Fibroblast of peridontal ligament (primary cell): Measurements from ENCODE around the gene TFB1M.

Source experiments
- DNase-seq: peaks from one replicate; pipeline ENCODE4 v3.0.0-alpha.2; 2010; ENCODE audit errors: extremely low read depth

TFB1M gene

DNA sequence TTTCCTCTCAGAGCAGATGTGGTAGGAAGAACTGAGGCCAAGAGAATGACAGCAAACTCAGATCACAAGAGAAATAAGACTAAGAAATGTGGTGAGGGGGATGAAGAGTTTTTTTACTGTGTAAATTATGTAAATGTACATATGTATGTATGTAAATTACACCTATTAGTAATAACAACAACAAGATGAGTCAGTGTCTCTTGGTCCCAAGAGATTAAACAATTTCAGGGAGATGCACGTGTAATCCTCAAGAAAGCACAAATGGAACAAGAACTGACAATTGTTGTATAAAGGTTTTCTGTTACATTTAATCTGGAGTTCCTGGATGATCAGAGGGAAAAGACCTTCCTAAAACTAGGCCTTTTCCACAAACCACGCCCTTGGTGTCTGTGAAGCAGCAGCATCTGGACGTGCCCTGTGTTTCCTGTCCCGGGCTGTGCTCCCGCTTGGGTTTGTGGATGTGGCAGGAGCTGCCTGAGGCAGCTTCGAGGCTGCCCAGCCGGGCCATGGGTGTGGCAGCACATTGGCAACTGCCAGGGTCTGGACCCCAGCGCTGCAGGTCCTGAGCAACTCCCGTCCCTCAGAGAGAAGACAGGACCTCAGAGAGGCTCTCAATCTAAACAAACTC is 49.5 kb downstream of the TFB1M start:
- DNase-seq = peak; percentile 17

DNA sequence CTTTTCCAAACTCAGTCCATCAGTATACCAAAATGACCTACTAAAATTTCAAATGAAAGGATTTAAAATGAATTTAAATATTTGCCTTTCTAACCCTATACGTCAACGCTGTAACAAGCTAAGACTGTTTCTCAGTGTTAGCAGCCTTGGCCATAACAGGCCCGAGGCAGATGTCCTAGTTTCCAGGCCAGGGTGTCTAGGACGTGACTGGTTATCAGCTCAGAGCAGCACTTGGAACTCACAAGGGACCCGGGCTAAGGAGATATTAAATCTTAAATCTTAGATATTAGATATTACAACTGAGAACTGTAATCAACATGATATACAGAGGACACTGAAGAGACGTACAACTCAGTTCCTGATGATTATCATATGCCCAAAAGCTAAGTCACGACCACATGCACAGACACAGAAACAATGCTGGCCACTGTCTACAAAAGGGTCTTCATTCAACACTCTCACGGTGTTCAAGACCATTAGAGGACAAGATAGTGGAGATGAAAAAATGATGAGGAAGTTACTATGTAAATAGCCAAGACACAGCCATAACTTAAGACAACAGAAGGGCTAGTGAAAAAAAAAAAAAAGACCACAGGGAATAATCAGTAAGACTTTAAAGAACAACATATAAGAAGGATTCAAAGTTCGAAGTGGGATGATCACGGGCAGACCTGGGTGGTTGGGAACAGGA is 50.8 kb downstream of the TFB1M start, which contains the start of gene CLDN20:
CLDN20 (plus strand) TSS at position 641 of the 691 bp plus-strand sequence. CDS start 11,707 bp downstream, outside the sequence.
- no peak for DNase-seq

- DNase-seq = no peak
Observed at GRCh38 chr6:155262655-155263054, 51.6 kb downstream of the TFB1M start.

DNA sequence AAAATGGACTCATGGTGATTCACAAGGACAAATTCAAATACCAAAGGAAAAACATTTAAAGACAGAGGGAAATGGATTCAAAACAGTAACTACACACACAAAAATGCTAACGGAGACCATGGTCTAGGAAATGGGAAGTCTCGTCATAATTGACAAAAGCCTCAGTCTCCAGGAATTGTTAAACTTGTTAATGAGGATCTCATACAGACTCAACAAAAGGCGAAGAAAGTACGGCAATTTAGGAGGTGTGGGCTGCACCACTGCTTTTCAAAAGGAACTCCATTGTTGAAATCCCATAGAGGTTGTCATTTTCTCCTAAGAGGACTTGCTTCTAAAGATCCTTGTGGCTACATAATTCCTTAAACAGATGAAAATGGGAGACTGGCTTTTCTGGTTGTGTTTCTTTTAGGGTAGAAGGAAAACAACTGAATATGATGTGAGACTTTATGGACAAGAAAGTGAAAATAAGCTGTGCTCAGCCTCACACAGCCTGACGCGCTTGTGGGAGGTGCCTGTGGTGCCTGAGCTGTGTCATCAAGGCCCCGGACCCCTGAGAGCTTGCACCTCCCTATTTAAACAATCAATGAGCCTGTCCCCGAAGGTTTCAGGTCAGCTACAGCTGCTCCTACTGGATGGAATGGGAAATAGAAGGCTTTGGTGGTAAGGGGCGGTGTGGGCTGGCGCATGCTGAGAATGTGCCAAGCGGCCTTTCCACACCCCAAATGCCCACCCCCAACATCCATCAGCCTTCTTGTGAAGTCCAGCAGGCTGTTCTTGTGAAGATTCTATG is 53.0 kb downstream of the TFB1M start:
- peak; percentile 45 for DNase-seq

DNA sequence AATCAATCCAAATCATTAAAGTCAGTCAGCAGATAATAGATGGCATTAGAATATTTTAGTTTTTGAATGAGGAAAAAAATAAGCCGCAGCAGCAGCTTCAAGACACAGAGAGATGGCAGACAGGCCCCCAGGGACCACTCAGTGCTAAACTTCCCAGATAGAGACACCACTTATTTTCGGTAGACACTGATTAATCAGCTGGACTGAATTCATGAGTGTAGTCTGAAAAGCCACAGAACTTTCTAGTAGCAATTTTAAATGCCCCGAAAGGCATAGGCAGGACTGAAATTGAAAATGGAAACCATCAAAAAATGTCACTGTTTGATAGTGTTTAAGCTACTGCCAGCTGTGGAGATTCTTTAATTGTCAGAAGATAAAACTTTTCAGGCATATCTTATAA is 53.6 kb downstream of the TFB1M start:
- no peak for DNase-seq

GRCh38 chr6:155259897-155260296 is 54.4 kb downstream of the TFB1M start:
- no peak for DNase-seq

DNA sequence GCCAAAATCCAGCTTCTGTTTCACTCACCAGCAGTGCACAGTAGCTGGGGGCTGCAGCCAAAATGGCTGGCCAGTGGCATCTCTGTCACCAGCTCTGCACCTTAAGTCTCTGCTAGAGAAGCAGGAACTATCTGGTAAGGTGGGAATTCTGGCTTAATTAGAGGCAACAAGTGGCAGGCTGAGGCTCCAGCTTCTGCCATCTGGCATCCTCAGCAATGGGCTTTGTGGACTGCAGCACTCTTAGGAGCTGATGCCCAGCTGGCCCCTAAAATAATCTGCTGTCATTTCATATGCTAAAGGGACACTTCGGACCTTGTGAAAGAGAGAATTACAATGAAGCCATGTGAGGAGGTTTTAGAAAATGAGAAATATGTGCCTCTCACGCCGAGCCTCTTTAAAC is 55.1 kb downstream of the TFB1M start:
- no peak for DNase-seq

GRCh38 chr6:155257796-155258195 is 56.5 kb downstream of the TFB1M start:
- no peak for DNase-seq

DNA sequence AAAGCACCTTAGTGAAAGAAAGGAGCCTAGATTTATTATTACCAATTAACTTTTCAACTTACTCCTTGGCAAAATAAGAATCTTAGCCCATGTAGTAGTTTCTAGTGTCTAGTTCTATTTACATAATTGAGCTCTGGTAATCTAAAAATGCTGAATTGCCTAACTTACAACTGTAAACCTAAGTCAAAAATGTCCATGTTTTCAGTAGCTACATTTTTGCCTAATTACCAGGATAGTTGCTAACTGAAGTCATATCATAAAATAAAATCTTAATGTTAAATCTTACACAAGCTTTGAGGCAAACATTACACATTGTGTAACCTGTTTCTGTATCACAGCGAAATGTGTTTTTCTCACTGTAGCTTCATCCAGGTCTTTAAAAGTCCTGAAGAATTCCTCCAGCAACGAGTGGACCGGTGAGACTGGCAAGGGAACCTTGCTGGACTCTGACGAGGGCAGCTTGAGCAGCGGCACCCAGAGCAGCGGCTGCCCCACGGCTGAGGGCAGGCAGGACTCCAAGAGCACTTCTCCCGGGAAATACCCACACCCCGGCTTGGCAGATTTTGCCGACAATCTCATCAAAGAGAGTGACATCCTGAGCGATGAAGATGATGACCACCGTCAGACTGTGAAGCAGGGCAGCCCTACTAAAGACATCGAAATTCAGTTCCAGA is 58.0 kb downstream of the TFB1M start:
- DNase-seq = peak; percentile 35

GRCh38 chr6:155254139-155254538 is 60.1 kb downstream of the TFB1M start:
- DNase-seq = no peak

DNA sequence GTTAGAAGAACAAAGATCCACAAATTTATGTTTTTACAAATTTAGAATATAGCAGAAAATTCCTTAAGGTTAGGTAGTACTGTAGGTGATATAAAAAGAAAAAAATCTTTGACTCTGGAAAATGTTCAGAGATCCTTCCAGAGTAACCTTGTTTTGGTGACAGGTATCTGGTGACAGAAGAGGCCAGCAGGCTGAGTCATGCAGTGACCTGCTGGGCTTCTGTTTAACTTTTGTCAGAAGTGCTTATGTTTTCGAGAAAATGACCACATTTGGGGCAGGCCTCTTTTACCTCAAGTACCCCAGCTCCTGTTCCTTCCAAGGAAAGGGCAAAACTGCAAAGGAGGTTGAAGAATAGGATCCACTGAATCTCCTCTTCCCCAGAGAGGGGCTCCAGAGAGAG is 60.9 kb downstream of the TFB1M start:
- DNase-seq = no peak

DNA sequence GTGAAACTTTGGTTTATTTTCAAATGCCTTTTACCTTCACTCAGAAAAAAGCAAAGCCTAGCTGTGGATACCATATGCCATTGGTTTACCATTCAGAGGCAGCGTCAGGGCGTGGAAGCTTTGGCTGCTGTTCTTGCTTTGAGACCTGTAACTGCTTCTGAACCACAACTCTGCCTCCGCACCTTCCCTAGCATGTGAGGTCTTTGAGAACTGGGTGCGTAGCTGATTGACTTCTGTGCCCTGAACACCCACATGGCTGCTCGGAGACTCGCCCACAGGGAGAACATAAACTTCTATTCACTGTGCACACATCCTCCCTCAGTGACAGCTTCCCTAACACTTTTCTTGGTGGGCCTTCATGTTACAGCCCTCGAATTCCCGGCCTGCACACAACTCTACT is 61.7 kb downstream of the TFB1M start:
- no peak for DNase-seq

DNA sequence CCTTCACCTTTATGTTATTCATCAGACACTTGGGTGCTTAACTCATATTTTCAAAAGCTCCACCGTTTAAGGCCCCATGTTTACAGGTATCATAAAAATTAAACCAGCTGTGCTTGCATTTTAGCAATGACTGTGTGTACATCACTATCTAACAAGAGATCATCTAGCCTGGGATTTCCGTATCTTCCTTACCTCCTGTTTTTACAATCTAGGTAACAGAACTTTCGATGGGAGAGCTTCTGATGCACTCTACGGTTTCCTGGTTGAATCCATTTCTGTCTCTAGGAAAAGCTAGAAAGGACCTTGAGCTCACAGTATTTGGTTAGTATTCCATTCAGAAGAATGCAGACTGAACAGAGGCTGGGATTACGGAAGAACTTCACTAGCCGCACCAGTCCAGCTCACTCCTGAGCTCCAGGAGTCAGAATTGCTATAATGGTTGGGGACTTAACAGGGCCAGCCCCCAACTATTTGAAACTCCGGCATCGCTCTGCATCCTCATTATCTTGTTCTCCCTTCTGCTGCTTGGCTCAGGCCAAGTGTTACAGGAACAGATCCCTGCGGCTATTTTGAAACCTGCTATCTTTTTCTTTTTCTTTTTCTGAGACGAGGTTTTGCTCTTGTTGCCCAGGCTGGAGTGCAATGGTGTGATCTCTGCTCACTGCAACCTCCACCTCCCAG is 63.4 kb downstream of the TFB1M start:
- DNase-seq = no peak

DNA sequence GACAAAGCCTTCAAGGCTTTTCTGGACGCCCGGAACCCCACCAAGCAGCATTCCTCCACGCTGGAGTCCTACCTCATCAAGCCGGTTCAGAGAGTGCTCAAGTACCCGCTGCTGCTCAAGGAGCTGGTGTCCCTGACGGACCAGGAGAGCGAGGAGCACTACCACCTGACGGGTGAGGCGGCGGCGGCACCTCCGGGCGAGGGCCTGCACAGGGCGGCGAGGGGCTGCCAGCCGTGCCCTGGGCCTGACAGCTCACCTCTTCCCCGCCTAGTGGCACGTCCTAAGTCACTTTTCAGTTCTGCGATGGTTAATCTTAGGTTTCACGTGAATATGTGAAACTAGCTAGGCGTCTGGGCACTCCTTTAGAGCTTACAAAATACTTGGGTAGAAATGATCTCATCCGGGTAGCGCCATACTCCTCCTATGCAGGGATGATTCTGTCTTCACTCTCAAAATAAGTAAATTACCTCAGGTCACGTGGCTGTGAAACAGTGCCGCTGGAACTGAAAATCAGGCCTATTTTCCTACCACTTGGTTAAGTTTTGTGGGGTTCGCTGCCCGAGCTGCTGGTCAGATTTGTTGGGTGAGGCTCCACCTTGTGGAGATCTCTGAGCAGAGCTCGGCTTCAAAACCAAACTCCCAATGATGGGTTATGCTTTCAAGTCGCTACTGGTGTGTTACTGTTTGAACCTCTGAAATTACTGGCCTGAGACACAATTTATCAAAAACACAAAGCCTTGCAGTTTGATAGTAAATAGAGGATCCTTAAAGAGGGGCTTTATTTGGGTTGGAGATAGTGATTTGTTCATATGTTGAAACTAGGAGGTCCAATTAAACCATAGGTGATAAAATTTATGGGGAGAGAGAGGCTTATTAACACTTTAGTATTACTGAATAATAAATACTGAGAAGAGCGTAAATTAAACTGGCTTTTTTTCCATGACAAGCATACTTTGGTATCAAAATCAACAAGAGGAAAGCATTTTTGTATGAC is 66.0 kb downstream of the TFB1M start:
- DNase-seq = peak; percentile 85

- DNase-seq = peak; percentile 77
Observed at GRCh38 chr6:155247618-155248007, 66.7 kb downstream of the TFB1M start.

- DNase-seq = no peak
Observed at GRCh38 chr6:155246825-155247224, 67.5 kb downstream of the TFB1M start.

- DNase-seq = peak; percentile 49
Observed at GRCh38 chr6:155245831-155246230, 68.5 kb downstream of the TFB1M start.

DNA sequence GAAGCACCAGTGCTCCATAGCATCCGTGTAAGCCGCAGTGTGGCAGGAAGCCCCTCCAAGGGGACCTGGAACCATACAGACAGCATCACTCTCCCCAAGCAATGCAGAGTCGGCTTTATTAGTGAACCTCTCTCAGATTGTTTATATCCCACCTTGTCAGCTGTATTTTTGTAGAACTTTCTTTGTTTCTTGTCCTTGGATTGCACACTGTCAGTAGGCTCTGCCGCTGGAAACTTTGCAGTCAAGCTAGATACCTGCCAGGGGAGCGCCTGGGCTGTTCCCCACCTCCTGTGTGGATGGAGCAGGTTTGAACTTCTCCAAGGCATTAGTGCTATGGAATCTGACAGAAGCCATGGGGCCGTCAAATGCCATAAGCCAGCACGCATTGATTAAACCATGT is 69.1 kb downstream of the TFB1M start:
- DNase-seq = no peak

GRCh38 chr6:155244434-155244833 is 69.8 kb downstream of the TFB1M start:
- DNase-seq = no peak

- no peak for DNase-seq
Observed at GRCh38 chr6:155241966-155242365, 72.3 kb downstream of the TFB1M start.
